Activated CD8-positive, alpha-beta T cell treated with anti-CD3 and anti-CD28 coated beads for 36 hours (primary cell): ENCODE results near the gene OLA1. TPM values are rescaled to one million over a fixed set of nuclear protein-coding genes. Genes with fewer than 3 reads are reported as not detected.

ENCODE experiments used
- ATAC-seq: fragments of 200-7000 bp; cut with Tn5 transposase; one replicate; pipeline ENCODE4 v1.10.0; 2021; ENCODE audit warnings: mild to moderate bottlenecking, moderate library complexity
- CTCF ChIA-PET: fragments of 350-600 bp; sonication (Branson Sonifier 250); formaldehyde crosslinking; loops from one replicate; lab custom pipeline; 2021; ENCODE audit warnings: antibody characterized with exemption; lab: Charles Lee
- POLR2A ChIA-PET: fragments of 350-600 bp; sonication (Branson Sonifier 250); formaldehyde crosslinking; loops from one replicate; lab custom pipeline; 2021; ENCODE audit warnings: antibody characterized with exemption; lab: Charles Lee
- DNase-seq: peaks from one replicate; pipeline ENCODE4 v3.0.0-alpha.2; 2020
- H3K27ac Mint-ChIP-seq: one replicate; pipeline ENCODE4 v1.8.0; 2021; ENCODE audit warnings: mild to moderate bottlenecking, mixed read lengths
- H3K27me3 Mint-ChIP-seq: one replicate; pipeline ENCODE4 v1.8.0; 2021; ENCODE audit warnings: mixed read lengths
- H3K36me3 Mint-ChIP-seq: one replicate; pipeline ENCODE4 v1.8.0; 2021; ENCODE audit warnings: low read depth, mixed read lengths
- H3K4me1 Mint-ChIP-seq: one replicate; pipeline ENCODE4 v1.8.0; 2021; ENCODE audit warnings: low read depth, mixed read lengths
- H3K4me3 Mint-ChIP-seq: one replicate; pipeline ENCODE4 v1.8.0; 2021; ENCODE audit warnings: mild to moderate bottlenecking, moderate library complexity, mixed read lengths
- H3K9me3 Mint-ChIP-seq: one replicate; pipeline ENCODE4 v1.8.0; 2021; ENCODE audit warnings: mixed read lengths
- CTCF ChIP-seq: fragments of 200-600 bp; IDR thresholded peaks from one replicate; pipeline ENCODE4 v1.8.0; 2022; ENCODE audit warnings: antibody characterized with exemption, mild to moderate bottlenecking
- intact Hi-C: fragments of 100-400 bp; cut with micrococcal nuclease; formaldehyde crosslinking; loops from one replicate; pipeline ENCODE4 v1.10.0; 2022
- total RNA-seq, 2 experiments: library from RNA; stranded (reverse); gene quantifications; one replicate each; pipeline ENCODE4 v1.2.3, GENCODE V29; 2021

Gene OLA1
- total RNA-seq, 2 experiments from 2014 or later: 128 to 137 TPM

- Mint-ChIP-seq H3K4me3 (no peak overlapping the region), H3K36me3 (peaks cover 4% of the 10 kb centered on the region), H3K27me3 (no peaks in the 10 kb centered on the region), H3K9me3 (no peaks in the 10 kb centered on the region), H3K27ac (no peak overlapping the region), H3K4me1 (no peaks in the 10 kb centered on the region)
- DNase-seq (no peak), ATAC-seq (no peak)
- CTCF ChIA-PET: no interaction called here
- POLR2A ChIA-PET: no interaction called here
- intact Hi-C loops: no loop called here
- TF ChIP-seq CTCF: no peak
Observed at GRCh38 chr2:174108579-174108978, 139.8 kb downstream of the OLA1 start.

GRCh38 chr2:174106736-174107135 lies 141.6 kb downstream of the OLA1 start:
- no peak overlapping the region for H3K27ac Mint-ChIP-seq

GRCh38 chr2:174094542-174094941 lies 153.8 kb downstream of the OLA1 start:
- TF ChIP-seq CTCF: no peak
- no peak for ATAC-seq
- CTCF ChIA-PET: no interaction called here
- Mint-ChIP-seq H3K36me3 (peaks cover 7% of the 10 kb centered on the region), H3K4me1 (no peaks in the 10 kb centered on the region), H3K27me3 (no peaks in the 10 kb centered on the region), H3K9me3 (no peaks in the 10 kb centered on the region), H3K4me3 (no peak overlapping the region), H3K27ac (no peak overlapping the region)
- intact Hi-C loops: no loop called here
- DNase-seq: no peak
- POLR2A ChIA-PET: no interaction called here

More at GRCh38 chr2:174106736-174107135, 141.6 kb downstream of the OLA1 start:
- H3K4me1 Mint-ChIP-seq: peaks cover 4% of the 10 kb centered on the region
- intact Hi-C loops: no loop called here
- ATAC-seq (no peak), DNase-seq (no peak)
- H3K9me3 Mint-ChIP-seq: no peaks in the 10 kb centered on the region
- peaks cover 2% of the 10 kb centered on the region for H3K36me3 Mint-ChIP-seq
- no peak overlapping the region for H3K4me3 Mint-ChIP-seq
- ChIA-PET POLR2A (interaction anchor here (1.0 kb wide), 1 partner anchor 8 kb away, joined by 3 read pairs; no protein-coding TSS in a partner anchor), CTCF (interaction anchor here (1.3 to 1.4 kb wide), 2 partner anchors 28 to 234 kb away, joined by 3 to 4 read pairs; no protein-coding TSS in a partner anchor)
- TF ChIP-seq CTCF: no peak
- no peaks in the 10 kb centered on the region for H3K27me3 Mint-ChIP-seq

- no peaks in the 10 kb centered on the region for H3K4me1 Mint-ChIP-seq
- no peaks in the 10 kb centered on the region for H3K27me3 Mint-ChIP-seq
- intact Hi-C loops: no loop called here
- CTCF ChIA-PET: no interaction called here
- no peak for DNase-seq
- no peak for TF ChIP-seq CTCF
- POLR2A ChIA-PET: no interaction called here
- H3K9me3 Mint-ChIP-seq: no peaks in the 10 kb centered on the region
- H3K4me3 Mint-ChIP-seq: no peak overlapping the region
- peaks cover 14% of the 10 kb centered on the region for H3K36me3 Mint-ChIP-seq
- ATAC-seq: no peak
- no peak overlapping the region for H3K27ac Mint-ChIP-seq
Observed at GRCh38 chr2:174090476-174090875, 157.9 kb downstream of the OLA1 start.

GRCh38 chr2:174088706-174089460 lies 159.4 kb downstream of the OLA1 start:
- intact Hi-C loops: no loop called here
- POLR2A ChIA-PET: no interaction called here
- Mint-ChIP-seq H3K4me3 (no peak overlapping the region), H3K27ac (no peak overlapping the region), H3K36me3 (peaks cover 11% of the 10 kb centered on the region), H3K27me3 (no peaks in the 10 kb centered on the region), H3K4me1 (no peaks in the 10 kb centered on the region), H3K9me3 (no peaks in the 10 kb centered on the region)
- no peak for ATAC-seq
- TF ChIP-seq CTCF: no peak
- DNase-seq: no peak
- CTCF ChIA-PET: interaction anchor here (1.1 kb wide), 1 partner anchor 246 kb away, joined by 3 read pairs; the partner anchor contains the start of gene SP9
